Caco-2 (cell line): Measurements from ENCODE around the gene PTPRF. TPM values are rescaled to one million over a fixed set of nuclear protein-coding genes. Genes with fewer than 3 reads are reported as not detected.

Experiments used
- BruUV-seq: library from RNA; stranded (reverse); fragments of 400-500 nt; replicated peaks from 2 replicates; lab custom pipeline; 2021; lab: Mats Ljungman, UMichigan
- CTCF ChIA-PET: fragments of 300-600 bp; sonication (Branson Sonifier 250); formaldehyde crosslinking; loops from one replicate; lab custom pipeline; 2022; ENCODE audit warnings: antibody characterized with exemption; lab: Charles Lee
- POLR2A ChIA-PET: fragments of 300-600 bp; sonication (Branson Sonifier 250); formaldehyde crosslinking; loops from one replicate; lab custom pipeline; 2022; ENCODE audit warnings: antibody characterized with exemption; lab: Charles Lee
- DNase-seq, 2 experiments: peaks; one replicate each; pipeline versions ENCODE4 v3.0.0 to v3.0.0-alpha.2; 2020 to 2022
- H3K27me3 ChIP-seq: replicated peaks from 2 replicates; pipeline ENCODE4 v1.6.0; 2011; ENCODE audit warnings: low read length; ENCODE audit not compliant: control insufficient read depth, insufficient read depth
- H3K36me3 ChIP-seq: 2 replicates; pipeline ENCODE4 v1.5.1; 2011; ENCODE audit warnings: low read length; ENCODE audit not compliant: control insufficient read depth, insufficient read depth
- H3K4me1 ChIP-seq: fragments of 250-450 bp; sonication (Bioruptor Pico); 2 replicates; pipeline ENCODE4 v1.5.1; 2020; ENCODE audit warnings: mild to moderate bottlenecking
- H3K4me3 ChIP-seq: 2 replicates; pipeline ENCODE4 v1.5.1; 2011; ENCODE audit warnings: low read depth, mild to moderate bottlenecking, control low read depth, low read length
- H3K9me3 ChIP-seq: fragments of 250-450 bp; sonication (Bioruptor Pico); 2 replicates; pipeline ENCODE4 v1.5.1; 2020; ENCODE audit warnings: mild to moderate bottlenecking, moderate library complexity
- H3K27ac Mint-ChIP-seq: one replicate; pipeline ENCODE4 v1.8.0; 2022; ENCODE audit warnings: mixed read lengths; ENCODE audit not compliant: unreplicated experiment
- H3K27me3 Mint-ChIP-seq: one replicate; pipeline ENCODE4 v1.8.0; 2022; ENCODE audit warnings: mixed read lengths; ENCODE audit not compliant: insufficient read depth, unreplicated experiment
- H3K36me3 Mint-ChIP-seq: one replicate; pipeline ENCODE4 v1.8.0; 2022; ENCODE audit warnings: mild to moderate bottlenecking, mixed read lengths; ENCODE audit not compliant: insufficient read depth, unreplicated experiment
- H3K4me1 Mint-ChIP-seq: one replicate; pipeline ENCODE4 v1.8.0; 2022; ENCODE audit warnings: low read depth, mixed read lengths; ENCODE audit not compliant: unreplicated experiment
- H3K4me3 Mint-ChIP-seq: one replicate; pipeline ENCODE4 v1.8.0; 2022; ENCODE audit warnings: mild to moderate bottlenecking, moderate library complexity, mixed read lengths; ENCODE audit not compliant: unreplicated experiment
- H3K9me3 Mint-ChIP-seq: one replicate; pipeline ENCODE4 v1.8.0; 2022; ENCODE audit warnings: mixed read lengths; ENCODE audit not compliant: unreplicated experiment
- intact Hi-C: fragments of 100-400 bp; cut with micrococcal nuclease; formaldehyde crosslinking; loops from one replicate; pipeline ENCODE4 v1.10.0; 2022; ENCODE audit not compliant: unreplicated experiment
- total RNA-seq: library from RNA; stranded (reverse); gene quantifications from 2 replicates; pipeline ENCODE4 v1.2.3, GENCODE V29; 2022
- TF ChIP-seq, protein P1 (sequence below), 2 experiments: fragments of 200-600 bp in 1 of 2; IDR thresholded peaks; 1 replicate in 1 of 2; 2 replicates in 1 of 2; pipeline versions ENCODE4 v1.5.1 to v1.8.0; 2011 to 2022; ENCODE audit warnings: antibody characterized with exemption in 1 of 2, control low read depth in 1 of 2, inconsistent platforms in 1 of 2, low read depth in 1 of 2, low read length in 1 of 2, mild to moderate bottlenecking in 1 of 2, moderate library complexity in 1 of 2; ENCODE audit not compliant: insufficient read depth in 1 of 2, severe bottlenecking in 1 of 2, unreplicated experiment in 1 of 2

The PTPRF gene
- total RNA-seq, 1 experiment from 2014 or later, result 158 TPM

DNA sequence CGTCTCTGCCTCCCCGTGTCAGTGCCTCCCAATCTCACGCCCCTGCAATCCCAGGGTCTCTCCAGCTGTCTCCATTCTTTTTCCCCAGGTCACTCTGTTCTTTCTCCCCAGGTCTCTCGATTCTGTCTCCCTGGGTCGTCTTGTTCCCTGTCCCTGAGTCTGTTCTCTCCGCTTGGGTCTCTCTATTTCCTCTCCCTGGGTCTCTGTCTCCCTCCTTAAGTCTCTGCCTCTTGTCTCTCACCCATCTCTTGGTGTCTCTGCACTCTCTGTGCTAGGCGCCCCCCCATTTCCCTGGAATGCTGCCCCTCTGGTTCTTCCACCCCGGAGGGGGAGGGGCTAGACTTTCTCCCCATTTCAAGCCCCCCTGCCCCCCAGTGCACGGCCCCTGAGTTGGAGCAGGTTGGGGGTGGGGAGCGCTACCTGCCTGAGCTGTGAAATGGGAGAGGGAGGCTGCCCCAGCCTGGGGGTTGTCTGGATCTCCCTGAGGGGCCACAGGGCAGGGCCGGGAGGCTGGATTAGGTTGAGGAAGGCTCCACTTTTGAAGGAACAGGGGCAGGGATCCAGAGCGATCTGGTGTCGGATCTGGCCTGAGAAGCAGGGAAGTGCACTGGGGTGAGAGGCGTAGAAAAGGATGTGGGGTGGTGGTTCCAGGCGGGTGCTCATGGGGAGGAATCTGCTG is 1.4 kb downstream of the PTPRF start:
- Mint-ChIP-seq H3K36me3 (peaks cover 19% of the 10 kb centered on the region), H3K4me1 (peaks cover 56% of the 10 kb centered on the region), H3K4me3 (peak overlapping the region; percentile 92), H3K9me3 (no peaks in the 10 kb centered on the region), H3K27me3 (no peaks in the 10 kb centered on the region), H3K27ac (peak overlapping the region; percentile 89)
- Histone ChIP-seq H3K27me3 (no peaks in the 10 kb centered on the region), H3K36me3 (no peaks in the 10 kb centered on the region), H3K9me3 (no peaks in the 10 kb centered on the region), H3K4me1 (peaks cover 33% of the 10 kb centered on the region), H3K4me3 (peak overlapping the region; percentile 72)
- TF ChIP-seq, protein P1, sequence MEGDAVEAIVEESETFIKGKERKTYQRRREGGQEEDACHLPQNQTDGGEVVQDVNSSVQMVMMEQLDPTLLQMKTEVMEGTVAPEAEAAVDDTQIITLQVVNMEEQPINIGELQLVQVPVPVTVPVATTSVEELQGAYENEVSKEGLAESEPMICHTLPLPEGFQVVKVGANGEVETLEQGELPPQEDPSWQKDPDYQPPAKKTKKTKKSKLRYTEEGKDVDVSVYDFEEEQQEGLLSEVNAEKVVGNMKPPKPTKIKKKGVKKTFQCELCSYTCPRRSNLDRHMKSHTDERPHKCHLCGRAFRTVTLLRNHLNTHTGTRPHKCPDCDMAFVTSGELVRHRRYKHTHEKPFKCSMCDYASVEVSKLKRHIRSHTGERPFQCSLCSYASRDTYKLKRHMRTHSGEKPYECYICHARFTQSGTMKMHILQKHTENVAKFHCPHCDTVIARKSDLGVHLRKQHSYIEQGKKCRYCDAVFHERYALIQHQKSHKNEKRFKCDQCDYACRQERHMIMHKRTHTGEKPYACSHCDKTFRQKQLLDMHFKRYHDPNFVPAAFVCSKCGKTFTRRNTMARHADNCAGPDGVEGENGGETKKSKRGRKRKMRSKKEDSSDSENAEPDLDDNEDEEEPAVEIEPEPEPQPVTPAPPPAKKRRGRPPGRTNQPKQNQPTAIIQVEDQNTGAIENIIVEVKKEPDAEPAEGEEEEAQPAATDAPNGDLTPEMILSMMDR (IDR thresholded peaks at IDR 0.05; ENCODE audit: insufficient read depth in 1 of 2, low read depth in 1 of 2, low read length in 1 of 2, severe bottlenecking in 1 of 2, unreplicated experiment in 1 of 2), result no peak
- DNase-seq, result no peak
- intact Hi-C loops, result no loop called here
- CTCF ChIA-PET, result no interaction called here
- POLR2A ChIA-PET, result interaction anchor here (1.6 kb wide), 1 partner anchor 22 kb away, joined by 6 read pairs; no protein-coding TSS in a partner anchor
- BruUV-seq, result TSS peak; percentile 27

DNA sequence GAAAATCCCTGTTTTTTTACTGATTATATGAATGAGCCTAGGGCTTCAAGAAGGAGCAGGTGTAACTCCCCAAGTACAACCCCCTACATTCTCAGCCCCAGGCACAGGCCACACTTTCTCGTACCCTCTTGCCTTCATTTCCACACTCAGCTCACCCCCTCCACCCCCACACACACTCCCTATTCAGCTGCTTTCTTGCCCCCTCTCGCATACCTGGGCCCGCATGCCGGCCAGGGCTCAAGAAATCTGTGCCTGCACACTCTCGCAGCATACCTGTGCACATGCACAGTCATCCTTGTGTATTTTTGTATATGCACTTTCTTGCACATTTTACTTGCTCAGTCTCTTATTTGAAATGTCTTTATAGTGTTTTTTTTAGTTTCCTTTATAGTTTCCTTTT is 2.0 kb downstream of the PTPRF start:
- no peak overlapping the region for H3K4me3 ChIP-seq
- CTCF ChIA-PET, result no interaction called here
- H3K27me3 ChIP-seq, result no peaks in the 10 kb centered on the region
- Mint-ChIP-seq H3K4me3 (peak overlapping the region; percentile 92), H3K27me3 (no peaks in the 10 kb centered on the region), H3K27ac (peak overlapping the region; percentile 89), H3K9me3 (no peaks in the 10 kb centered on the region), H3K36me3 (peaks cover 19% of the 10 kb centered on the region), H3K4me1 (peaks cover 61% of the 10 kb centered on the region)
- H3K4me1 ChIP-seq, result peaks cover 33% of the 10 kb centered on the region
- POLR2A ChIA-PET, result interaction anchor here (0.6 kb wide), 1 partner anchor 18 kb away, joined by 9 read pairs; no protein-coding TSS in a partner anchor
- H3K36me3 ChIP-seq, result peaks cover 1% of the 10 kb centered on the region; the same call in 1 of the 2 replicates
- intact Hi-C loops, result no loop called here
- TF ChIP-seq, protein P1 (IDR thresholded peaks at IDR 0.05; ENCODE audit: insufficient read depth in 1 of 2, low read depth in 1 of 2, low read length in 1 of 2, severe bottlenecking in 1 of 2, unreplicated experiment in 1 of 2), result no peak
- BruUV-seq, result no TSS peak
- no peak for DNase-seq
- no peaks in the 10 kb centered on the region for H3K9me3 ChIP-seq

DNA sequence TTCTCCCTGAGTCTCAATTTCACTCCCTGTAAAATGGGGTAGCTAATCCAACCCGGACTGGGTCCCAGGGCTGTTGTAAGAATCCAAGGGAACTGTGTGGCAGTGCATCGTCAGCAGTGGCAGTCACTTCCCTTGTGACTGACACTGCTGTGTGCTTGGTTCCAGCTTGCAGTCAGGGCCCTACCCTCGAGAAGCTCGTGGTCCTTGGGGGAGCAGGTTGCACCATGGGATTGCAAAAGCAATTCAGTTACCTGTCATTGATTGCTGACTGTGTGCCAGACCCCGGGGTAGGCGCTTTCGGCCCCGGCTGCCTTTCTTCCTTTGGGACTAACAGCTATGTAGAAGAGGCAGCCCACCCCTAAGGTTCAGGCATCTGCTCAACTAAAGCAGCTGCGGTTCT is 2.9 kb downstream of the PTPRF start:
- H3K4me1 Mint-ChIP-seq, result peaks cover 60% of the 10 kb centered on the region
- no peak overlapping the region for H3K27ac Mint-ChIP-seq
- BruUV-seq, result no TSS peak

More for the DNA sequence above, 2.9 kb downstream of the PTPRF start:
- H3K36me3 Mint-ChIP-seq, result peaks cover 22% of the 10 kb centered on the region
- CTCF ChIA-PET, result interaction anchor here (0.6 kb wide), 2 partner anchors 28 to 158 kb away, joined by 3 read pairs; no protein-coding TSS in a partner anchor
- TF ChIP-seq, protein P1 (IDR thresholded peaks at IDR 0.05; ENCODE audit: insufficient read depth in 1 of 2, low read depth in 1 of 2, low read length in 1 of 2, severe bottlenecking in 1 of 2, unreplicated experiment in 1 of 2), result no peak
- intact Hi-C loops, result no loop called here
- H3K27me3 ChIP-seq, result no peaks in the 10 kb centered on the region
- POLR2A ChIA-PET, result no interaction called here
- DNase-seq, result no peak
- H3K27me3 Mint-ChIP-seq, result no peaks in the 10 kb centered on the region
- no peaks in the 10 kb centered on the region for H3K9me3 ChIP-seq
- no peaks in the 10 kb centered on the region for H3K9me3 Mint-ChIP-seq
- no peak overlapping the region for H3K4me3 Mint-ChIP-seq
- peaks cover 1% of the 10 kb centered on the region; the same call in 1 of the 2 replicates for H3K36me3 ChIP-seq
- H3K4me3 ChIP-seq, result no peak overlapping the region
- peaks cover 33% of the 10 kb centered on the region for H3K4me1 ChIP-seq
